ENCODE results near the gene PHTF2.

PHTF2 gene

GRCh38 chr7:77877791-77878190 is 79.2 kb downstream of the PHTF2 start:
- DNase-seq (ENCODE audit: low read depth in 3 of 3): no peak

DNA sequence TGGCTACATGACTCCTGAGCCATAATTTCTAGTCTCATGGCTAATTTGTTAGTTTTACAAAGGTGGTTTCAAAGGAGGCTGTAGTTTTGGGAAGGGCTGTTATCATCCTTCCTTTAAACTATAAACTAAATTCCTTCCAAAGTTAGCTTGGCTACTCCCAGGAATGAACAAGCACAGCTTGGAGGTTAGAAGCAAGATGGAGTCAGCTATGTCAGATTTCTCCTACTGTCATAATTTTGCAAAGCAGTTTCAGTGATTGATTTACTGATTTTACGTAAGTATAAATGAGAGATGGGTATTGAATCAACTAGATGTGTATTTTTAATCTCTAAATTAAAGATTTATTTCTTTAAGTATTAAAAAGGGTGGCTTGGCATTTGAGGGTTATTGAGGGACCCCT is 79.9 kb downstream of the PHTF2 start:
- no peak for DNase-seq (ENCODE audit: low read depth in 3 of 3)

- DNase-seq (ENCODE audit: low read depth in 3 of 3): no peak
Measured at GRCh38 chr7:77879272-77879671, 80.7 kb downstream of the PHTF2 start.

GRCh38 chr7:77881871-77882270 is 83.3 kb downstream of the PHTF2 start:
- DNase-seq (ENCODE audit: low read depth in 3 of 3): no peak

DNA sequence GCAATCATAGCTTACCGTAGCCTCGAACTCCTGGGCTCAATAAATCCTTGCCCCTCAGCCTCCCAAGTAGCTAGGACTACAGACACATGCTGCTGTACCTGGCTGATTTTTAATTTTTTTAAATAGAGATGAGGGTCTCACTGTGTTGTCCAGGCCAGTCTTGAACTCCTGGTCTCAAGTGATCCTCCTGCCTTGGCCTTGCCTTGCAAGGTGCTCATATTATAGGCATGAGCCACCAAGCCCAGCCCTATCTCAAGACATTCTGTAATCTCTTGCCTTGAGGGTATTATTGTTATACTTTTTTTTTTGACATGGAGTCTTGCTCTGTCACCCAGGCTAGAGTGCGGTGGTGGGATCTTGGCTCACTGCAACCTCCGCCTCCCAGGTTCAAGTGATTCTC is 86.6 kb downstream of the PHTF2 start:
- DNase-seq (ENCODE audit: low read depth in 3 of 3): no peak

- no peak for DNase-seq (ENCODE audit: low read depth in 3 of 3)
Measured at GRCh38 chr7:77887567-77887966, 89.0 kb downstream of the PHTF2 start.

DNA sequence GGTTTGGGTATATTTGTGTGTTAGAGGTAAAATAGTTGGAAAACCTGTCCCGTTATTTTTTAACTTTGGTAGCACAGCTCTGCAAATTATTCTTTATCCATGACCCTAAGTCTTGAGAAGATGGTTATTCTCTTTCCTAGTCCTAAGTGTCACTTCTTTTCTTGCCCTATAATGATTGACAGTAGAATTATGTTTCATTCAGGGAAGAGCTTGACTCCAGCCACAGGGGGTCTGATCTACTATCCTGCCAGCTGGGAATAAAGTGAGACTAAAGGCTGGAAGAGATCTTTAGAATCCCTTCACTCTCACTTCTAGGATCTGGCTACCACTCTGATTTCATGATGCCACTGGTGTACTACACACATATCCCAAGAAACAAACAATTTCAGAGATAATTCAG is 90.4 kb downstream of the PHTF2 start:
- DNase-seq (ENCODE audit: low read depth in 3 of 3): no peak

DNA sequence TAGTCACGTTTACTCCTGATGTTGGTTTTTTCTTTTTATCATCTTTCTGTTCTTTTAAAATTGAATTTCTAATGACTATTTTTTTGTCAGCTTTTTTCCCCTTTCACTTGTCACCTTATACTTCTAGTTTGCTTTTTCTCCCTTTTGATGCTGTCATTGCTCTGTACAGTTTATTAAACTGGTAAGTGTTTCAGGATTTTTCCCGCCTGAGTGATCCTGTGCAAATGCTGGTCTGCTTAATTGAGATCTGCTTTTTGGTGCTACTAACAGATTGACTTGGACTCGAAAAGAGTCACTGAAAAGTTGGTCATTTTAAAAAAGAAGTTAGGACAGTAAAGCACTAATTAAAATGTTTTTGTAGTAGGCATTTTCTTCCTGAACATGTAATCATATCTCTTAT is 95.2 kb downstream of the PHTF2 start:
- DNase-seq (ENCODE audit: low read depth in 3 of 3): no peak

DNA sequence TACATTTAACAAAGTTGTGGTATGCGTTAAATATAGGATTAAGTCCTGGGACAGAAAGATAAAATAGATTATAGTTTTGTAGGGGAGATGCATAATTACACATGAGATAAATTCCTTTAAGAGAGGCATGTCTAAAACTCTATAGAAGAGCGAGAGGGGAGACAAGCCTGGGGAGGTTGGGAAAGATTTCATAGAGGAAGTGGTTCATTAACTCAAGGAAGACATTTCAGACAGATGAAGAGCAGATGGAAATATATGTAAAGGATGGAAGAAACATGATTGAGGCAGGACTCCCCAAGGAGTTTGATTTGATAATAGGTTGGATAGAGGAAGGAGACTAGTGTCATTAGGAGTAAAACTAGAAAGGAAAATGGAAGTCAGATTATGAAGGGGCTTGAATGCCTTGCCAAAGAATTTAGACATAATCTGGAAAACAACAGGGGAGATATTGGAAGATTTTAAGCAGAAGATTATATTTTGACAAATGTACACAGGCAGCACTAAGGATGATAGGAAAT is 96.1 kb downstream of the PHTF2 start:
- DNase-seq (ENCODE audit: low read depth in 3 of 3): no peak

DNA sequence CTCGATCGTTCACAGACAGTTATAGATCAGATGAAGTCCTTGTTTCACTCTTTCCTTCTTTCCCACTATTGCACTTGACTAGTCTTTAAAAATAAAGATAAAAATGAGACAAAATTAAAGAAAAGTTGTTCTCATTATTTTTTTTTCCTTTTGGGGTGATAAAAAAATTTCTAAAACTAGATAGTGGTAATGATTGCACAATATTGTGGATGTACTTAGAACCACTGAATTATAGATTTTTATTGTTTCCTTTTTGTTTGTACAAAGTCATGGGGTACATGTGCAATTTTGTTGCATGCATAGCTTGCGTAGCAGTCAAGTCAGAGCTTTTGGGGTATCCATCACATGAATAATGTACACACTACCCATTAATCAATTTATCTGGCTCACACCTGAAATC is 97.3 kb downstream of the PHTF2 start:
- DNase-seq (ENCODE audit: low read depth in 3 of 3): no peak

DNA sequence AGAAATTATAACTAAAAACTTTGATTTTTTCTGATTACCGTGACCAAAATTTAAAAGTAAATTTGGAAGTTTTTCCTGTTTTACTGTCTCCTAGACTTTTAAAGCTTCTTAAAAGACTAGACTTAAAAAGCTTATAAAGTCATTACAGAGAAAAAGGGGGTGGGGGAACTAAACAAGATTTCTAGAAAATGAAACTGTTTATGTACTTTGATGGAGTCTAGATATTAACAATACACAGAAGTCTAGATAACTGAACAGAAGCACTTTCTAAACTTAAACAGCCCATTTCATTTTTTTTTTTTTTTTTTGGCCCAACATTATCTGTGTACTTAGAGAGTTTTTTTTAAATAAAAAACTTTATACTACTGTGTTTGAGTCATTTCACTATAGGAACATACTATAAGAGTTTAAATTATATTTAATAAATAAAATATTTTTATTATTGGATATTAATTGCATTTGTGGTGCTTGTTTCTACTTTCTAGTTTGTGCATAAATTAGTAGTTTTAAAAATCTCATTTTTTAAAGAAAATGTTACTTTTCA is 98.5 kb downstream of the PHTF2 start:
- no peak for DNase-seq (ENCODE audit: low read depth in 3 of 3)

GRCh38 chr7:77899516-77899915 is 100.9 kb downstream of the PHTF2 start:
- no peak for DNase-seq (ENCODE audit: low read depth in 3 of 3)

DNA sequence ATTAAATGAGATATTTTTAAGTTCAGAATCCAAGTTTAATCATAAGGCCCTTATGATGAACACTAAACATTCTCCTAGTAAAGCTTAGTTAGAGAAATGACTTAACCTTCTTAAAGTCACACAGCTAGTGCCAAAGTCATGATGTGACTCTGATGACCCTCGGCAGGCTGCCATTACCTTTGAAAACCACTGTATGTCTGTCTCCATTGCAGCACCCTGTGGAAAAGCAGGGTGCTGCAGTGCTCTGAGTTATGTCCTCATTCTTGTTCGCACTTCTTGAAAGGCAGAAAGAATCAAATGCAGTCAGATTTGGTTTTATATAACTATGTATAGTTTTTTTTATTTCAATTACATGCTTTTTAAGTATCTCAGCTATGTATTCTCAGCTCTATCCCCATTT is 105.0 kb downstream of the PHTF2 start:
- DNase-seq (ENCODE audit: low read depth in 3 of 3): no peak

- no peak for DNase-seq (ENCODE audit: low read depth in 3 of 3)
Measured at GRCh38 chr7:77904252-77904651, 105.7 kb downstream of the PHTF2 start.

DNA sequence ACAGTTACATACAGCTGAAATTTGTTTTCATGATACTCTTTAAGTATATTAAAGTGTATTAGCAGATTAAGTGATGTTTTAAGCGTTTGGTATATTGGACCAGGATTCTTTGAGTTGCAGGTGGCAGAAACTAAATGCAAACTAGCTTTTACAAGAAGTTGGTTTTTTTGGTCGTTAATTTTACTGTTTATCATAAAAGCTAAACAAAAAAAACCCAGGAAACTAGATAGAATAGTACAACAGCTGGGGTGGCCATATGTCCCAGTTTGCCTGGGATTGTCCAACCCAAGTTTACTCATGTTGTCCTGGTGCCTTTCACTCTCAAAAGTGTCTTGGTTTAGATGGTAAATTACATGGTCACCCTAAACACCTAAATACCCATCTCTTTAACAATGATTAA is 108.7 kb downstream of the PHTF2 start:
- DNase-seq (ENCODE audit: low read depth in 3 of 3): no peak

DNA sequence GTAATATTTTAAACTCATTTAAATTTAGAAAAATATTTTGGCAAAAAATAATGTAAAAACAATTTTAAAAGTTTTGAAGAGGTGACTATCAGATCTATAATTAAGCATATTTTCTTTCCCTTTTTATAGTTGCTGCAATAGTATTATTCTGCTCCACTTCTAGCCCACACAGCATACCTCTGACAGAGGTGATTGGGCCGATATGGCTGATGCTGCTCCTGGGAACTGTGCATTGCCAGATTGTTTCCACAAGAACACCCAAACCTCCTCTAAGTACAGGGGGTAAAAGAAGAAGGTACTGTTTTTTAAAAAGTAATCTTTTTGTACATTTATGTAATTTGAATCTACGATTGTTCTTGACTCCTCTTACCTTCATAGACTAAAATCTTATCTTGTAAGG is 110.1 kb downstream of the PHTF2 start:
- no peak for DNase-seq (ENCODE audit: low read depth in 3 of 3)

GRCh38 chr7:77910124-77910523 is 111.6 kb downstream of the PHTF2 start:
- no peak for DNase-seq (ENCODE audit: low read depth in 3 of 3)

GRCh38 chr7:77912293-77912692 is 113.7 kb downstream of the PHTF2 start:
- DNase-seq (ENCODE audit: low read depth in 3 of 3): no peak

- DNase-seq (ENCODE audit: low read depth in 3 of 3): no peak
Measured at GRCh38 chr7:77913977-77914607, 115.5 kb downstream of the PHTF2 start.

- DNase-seq (ENCODE audit: low read depth in 3 of 3): no peak
Measured at GRCh38 chr7:77917500-77918262, 119.1 kb downstream of the PHTF2 start.

DNA sequence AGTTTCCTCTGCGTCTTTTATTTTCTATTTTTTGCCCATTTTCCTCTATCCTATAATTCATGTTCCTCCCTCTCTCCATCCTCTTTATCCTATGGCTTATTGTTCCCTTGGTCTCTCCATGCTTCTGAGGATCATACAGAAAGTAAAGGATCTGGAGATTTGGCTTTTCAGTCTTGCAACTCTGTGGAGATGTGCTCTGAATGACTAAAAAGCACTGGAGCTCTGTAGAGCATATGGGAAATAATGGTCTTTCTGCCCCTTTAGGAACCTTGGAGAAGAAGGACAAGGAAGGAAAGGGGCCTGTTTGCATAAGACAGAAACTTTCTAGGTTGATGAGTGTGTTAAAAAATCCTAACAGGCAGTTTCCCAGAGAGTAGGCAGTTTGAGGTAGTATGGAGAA is 120.1 kb downstream of the PHTF2 start:
- no peak for DNase-seq (ENCODE audit: low read depth in 3 of 3)

- no peak for DNase-seq (ENCODE audit: low read depth in 3 of 3)
Measured at GRCh38 chr7:77923419-77923818, 124.8 kb downstream of the PHTF2 start.

GRCh38 chr7:77930496-77930895 is 131.9 kb downstream of the PHTF2 start:
- no peak for DNase-seq (ENCODE audit: low read depth in 3 of 3)

All from stimulated activated CD4-positive, alpha-beta T cell treated with anti-CD3 and anti-CD28 coated beads, TNF-alpha, amount 100 ng/mL, for 48 hours (primary cell).